A673 (cell line): Measurements from ENCODE around the gene CEP192. TPM values are rescaled to one million over a fixed set of nuclear protein-coding genes. Genes with fewer than 3 reads are reported as not detected.

Experiments used
- BruUV-seq: library from RNA; stranded (reverse); fragments of 400-500 nt; replicated peaks from 2 replicates; lab custom pipeline; 2021; lab: Mats Ljungman, UMichigan
- CTCF ChIA-PET: fragments of 300-600 bp; sonication (Branson Sonifier 250); formaldehyde crosslinking; loops from one replicate; lab custom pipeline; 2022; ENCODE audit warnings: antibody characterized with exemption; lab: Charles Lee
- POLR2A ChIA-PET: fragments of 300-600 bp; sonication (Branson Sonifier 250); formaldehyde crosslinking; loops from one replicate; lab custom pipeline; 2022; ENCODE audit warnings: antibody characterized with exemption; ENCODE audit not compliant: low non-redundant PET; lab: Charles Lee
- DNase-seq: peaks from one replicate; pipeline ENCODE4 v3.0.0-alpha.2; 2015; ENCODE audit warnings: low spot score
- H3K27ac ChIP-seq: fragments of 200-600 bp; sonication (generic); 2 replicates; pipeline ENCODE4 v1.5.1; 2016; ENCODE audit warnings: mixed run types, low read depth, mild to moderate bottlenecking, mixed read lengths, antibody characterized with exemption, low read length; ENCODE audit not compliant: poor library complexity, severe bottlenecking
- H3K27me3 ChIP-seq: fragments of 200-600 bp; sonication (generic); replicated peaks from 2 replicates; pipeline ENCODE4 v1.6.1; 2017; ENCODE audit warnings: mixed run types, low read depth, mild to moderate bottlenecking, mixed read lengths, antibody characterized with exemption, low read length; ENCODE audit not compliant: insufficient read depth, poor library complexity
- H3K36me3 ChIP-seq: fragments of 200-600 bp; sonication (generic); 2 replicates; pipeline ENCODE4 v1.6.1; 2016; ENCODE audit warnings: mixed run types, mild to moderate bottlenecking, mixed read lengths, antibody characterized with exemption, low read length; ENCODE audit not compliant: insufficient read depth, poor library complexity, severe bottlenecking
- H3K4me1 ChIP-seq: fragments of 200-600 bp; sonication (generic); 2 replicates; pipeline ENCODE4 v1.6.1; 2017; ENCODE audit warnings: mixed run types, mild to moderate bottlenecking, mixed read lengths, antibody characterized with exemption, low read length; ENCODE audit not compliant: insufficient read depth, poor library complexity, severe bottlenecking
- H3K4me3 ChIP-seq: fragments of 200-600 bp; sonication (generic); 2 replicates; pipeline ENCODE4 v1.5.1; 2016; ENCODE audit warnings: low read depth, mixed run types, mild to moderate bottlenecking, mixed read lengths, low read length; ENCODE audit not compliant: poor library complexity, severe bottlenecking
- H3K9me3 ChIP-seq: fragments of 200-600 bp; sonication (generic); 2 replicates; pipeline ENCODE4 v1.6.1; 2016; ENCODE audit warnings: mixed run types, low read depth, mild to moderate bottlenecking, mixed read lengths, antibody characterized with exemption, low read length; ENCODE audit not compliant: poor library complexity, severe bottlenecking
- EZH2 ChIP-seq: fragments of 200-600 bp; sonication (generic); IDR thresholded peaks from 2 replicates; pipeline ENCODE4 v1.6.1; 2017; ENCODE audit warnings: borderline replicate concordance, low read depth, mild to moderate bottlenecking, mixed read lengths, antibody characterized with exemption, low read length; ENCODE audit not compliant: poor library complexity, severe bottlenecking
- intact Hi-C: fragments of 100-400 bp; cut with micrococcal nuclease; formaldehyde crosslinking; loops from one replicate; pipeline ENCODE4 v1.10.0; 2022; ENCODE audit not compliant: unreplicated experiment
- total RNA-seq: library from RNA; stranded (reverse); gene quantifications from 2 replicates; pipeline ENCODE4 v1.2.3, GENCODE V29; 2021
- TF ChIP-seq, protein P1 (sequence below): fragments of 300-800, 200-600 bp; sonication (generic); conservative IDR thresholded peaks from 2 replicates; pipeline ENCODE4 v1.5.1; 2017; ENCODE audit warnings: low read depth, mild to moderate bottlenecking, antibody characterized with exemption, low read length, moderate library complexity, mixed read lengths

Gene CEP192
- total RNA-seq, 1 experiment from 2014 or later: 46.4 TPM

DNA sequence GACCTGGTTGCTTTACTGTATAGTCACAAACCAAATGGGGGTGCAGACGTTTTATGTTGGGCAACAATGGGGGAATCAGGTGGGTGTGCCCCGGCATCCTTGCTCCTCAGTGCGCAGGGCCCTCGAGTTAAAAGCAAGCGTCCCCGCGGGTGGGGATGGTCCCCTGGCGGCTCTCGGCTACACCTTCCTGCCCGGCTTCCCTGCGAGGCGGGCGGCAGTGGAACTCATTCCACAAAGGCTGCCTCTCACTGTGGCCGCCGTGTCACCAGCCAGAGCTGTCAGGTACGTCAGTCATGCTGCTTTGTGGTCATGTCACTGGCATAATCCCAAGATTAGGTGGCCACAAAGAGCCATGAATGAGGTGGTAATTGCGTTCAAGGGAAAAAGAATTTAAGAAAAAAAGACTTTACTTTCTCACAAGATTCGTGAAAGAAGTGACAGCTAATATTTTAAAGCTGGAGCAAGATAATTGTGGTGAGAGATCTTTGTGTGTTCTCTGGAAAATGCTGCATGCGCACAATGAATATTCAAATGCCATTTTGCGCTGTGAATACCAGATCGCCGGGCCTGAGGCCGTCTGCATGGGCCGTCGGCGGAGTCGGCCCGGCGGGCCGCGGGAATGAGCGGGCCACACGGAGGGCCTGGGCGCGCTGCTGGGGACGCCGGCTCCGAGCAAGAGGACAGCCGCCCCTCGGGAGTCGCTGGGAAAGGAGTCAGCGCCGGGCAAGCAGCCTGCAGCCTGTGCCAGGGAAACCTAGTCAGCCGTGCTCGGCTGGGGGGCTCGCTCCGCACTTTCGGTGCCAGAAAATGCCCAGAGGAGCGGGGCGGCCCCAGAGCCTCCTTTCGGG lies 145.1 kb downstream of the CEP192 start:
- no peaks in the 10 kb centered on the region for H3K36me3 ChIP-seq
- peak overlapping the region; percentile 60 for H3K4me3 ChIP-seq
- POLR2A ChIA-PET: interaction anchor here (0.6 kb wide), 1 partner anchor 9 kb away, joined by 3 read pairs; no protein-coding TSS in a partner anchor
- no TSS peak for BruUV-seq
- H3K4me1 ChIP-seq: peaks cover 10% of the 10 kb centered on the region
- H3K27me3 ChIP-seq: no peaks in the 10 kb centered on the region
- H3K27ac ChIP-seq: peak overlapping the region; percentile 33
- no peak for TF ChIP-seq EZH2
- TF ChIP-seq, protein P1, sequence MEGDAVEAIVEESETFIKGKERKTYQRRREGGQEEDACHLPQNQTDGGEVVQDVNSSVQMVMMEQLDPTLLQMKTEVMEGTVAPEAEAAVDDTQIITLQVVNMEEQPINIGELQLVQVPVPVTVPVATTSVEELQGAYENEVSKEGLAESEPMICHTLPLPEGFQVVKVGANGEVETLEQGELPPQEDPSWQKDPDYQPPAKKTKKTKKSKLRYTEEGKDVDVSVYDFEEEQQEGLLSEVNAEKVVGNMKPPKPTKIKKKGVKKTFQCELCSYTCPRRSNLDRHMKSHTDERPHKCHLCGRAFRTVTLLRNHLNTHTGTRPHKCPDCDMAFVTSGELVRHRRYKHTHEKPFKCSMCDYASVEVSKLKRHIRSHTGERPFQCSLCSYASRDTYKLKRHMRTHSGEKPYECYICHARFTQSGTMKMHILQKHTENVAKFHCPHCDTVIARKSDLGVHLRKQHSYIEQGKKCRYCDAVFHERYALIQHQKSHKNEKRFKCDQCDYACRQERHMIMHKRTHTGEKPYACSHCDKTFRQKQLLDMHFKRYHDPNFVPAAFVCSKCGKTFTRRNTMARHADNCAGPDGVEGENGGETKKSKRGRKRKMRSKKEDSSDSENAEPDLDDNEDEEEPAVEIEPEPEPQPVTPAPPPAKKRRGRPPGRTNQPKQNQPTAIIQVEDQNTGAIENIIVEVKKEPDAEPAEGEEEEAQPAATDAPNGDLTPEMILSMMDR: no peak
- DNase-seq: peak; percentile 28
- CTCF ChIA-PET: no interaction called here
- intact Hi-C loops: no loop called here
- no peaks in the 10 kb centered on the region for H3K9me3 ChIP-seq

DNA sequence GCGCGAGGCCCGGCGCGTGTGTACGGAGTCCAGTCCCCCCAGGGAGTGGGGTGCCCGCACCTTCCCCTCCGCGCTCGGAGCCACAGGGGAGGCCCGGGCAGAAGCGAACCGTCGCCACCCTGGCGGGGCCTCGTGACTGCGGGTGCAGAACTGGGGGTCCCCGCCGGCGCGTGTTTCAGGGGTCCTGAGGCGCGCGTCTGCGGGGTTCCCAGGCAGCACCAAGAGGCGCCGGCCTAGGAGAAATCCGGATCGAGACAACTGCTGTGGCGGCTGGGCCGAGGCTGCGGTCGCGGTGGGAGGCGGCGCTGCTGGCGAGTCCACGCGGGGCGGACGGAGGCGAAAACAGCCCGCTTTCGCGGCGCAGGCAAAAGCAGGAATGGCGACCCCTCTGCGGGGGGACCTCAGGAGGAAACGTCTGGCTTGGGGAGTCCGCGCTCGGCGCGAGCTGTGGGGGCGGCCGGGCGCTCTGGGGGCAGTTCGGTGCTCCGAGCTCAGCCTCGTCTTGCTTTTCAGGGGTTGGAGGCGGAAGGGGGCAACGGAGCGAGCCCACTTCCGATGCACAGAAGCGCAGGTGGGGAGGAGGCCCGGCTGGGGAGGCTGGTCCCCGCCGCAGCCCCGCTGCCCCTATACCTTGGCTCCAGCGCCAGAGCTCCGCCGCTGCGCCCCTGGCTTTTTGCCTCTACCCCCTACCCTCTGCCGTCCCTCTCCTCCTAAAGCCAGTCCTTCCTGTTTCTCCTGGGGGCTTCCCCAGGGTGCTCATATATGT lies 145.9 kb downstream of the CEP192 start:
- POLR2A ChIA-PET: interaction anchor here (0.6 kb wide), 1 partner anchor 10 kb away, joined by 3 read pairs; no protein-coding TSS in a partner anchor
- peak overlapping the region; percentile 33 for H3K27ac ChIP-seq
- intact Hi-C loops: no loop called here

More for the DNA sequence above, 145.9 kb downstream of the CEP192 start:
- Histone ChIP-seq H3K4me1 (peaks cover 10% of the 10 kb centered on the region), H3K4me3 (peak overlapping the region; percentile 60), H3K36me3 (no peaks in the 10 kb centered on the region), H3K9me3 (no peaks in the 10 kb centered on the region), H3K27me3 (no peaks in the 10 kb centered on the region)
- peak; percentile 30 for DNase-seq
- CTCF ChIA-PET: no interaction called here
- no peak for TF ChIP-seq EZH2
- TF ChIP-seq, protein P1: no peak
- no TSS peak for BruUV-seq
